ENCODE measurements around the gene PTAR1.

Gene PTAR1

GRCh38 chr9:69719983-69720382 lies 39.8 kb downstream of the PTAR1 start:
- TF ChIP-seq TCF4 (CRISPR knock-in tag; IDR thresholded peaks at IDR 0.05; ENCODE audit: borderline replicate concordance) (no peak), ZFP3 (CRISPR knock-in tag; IDR thresholded peaks at IDR 0.05) (no peak), OSR1 (CRISPR knock-in tag; IDR thresholded peaks at IDR 0.05) (no peak), POU6F1 (CRISPR knock-in tag; IDR thresholded peaks at IDR 0.05; ENCODE audit: borderline replicate concordance, low read depth) (no peak), ESRRG (CRISPR knock-in tag; IDR thresholded peaks at IDR 0.05) (no peak), ARNTL (CRISPR knock-in tag; IDR thresholded peaks at IDR 0.05; ENCODE audit: borderline replicate concordance, low read depth) (no peak), ZNF565 (CRISPR knock-in tag; conservative IDR thresholded peaks at IDR 0.05; ENCODE audit: low read depth) (no peak), SNAI2 (CRISPR knock-in tag; IDR thresholded peaks at IDR 0.05) (no peak), ZNF70 (CRISPR knock-in tag; IDR thresholded peaks at IDR 0.05) (no peak), CSDC2 (CRISPR knock-in tag; IDR thresholded peaks at IDR 0.05) (no peak), ISL1 (CRISPR knock-in tag; IDR thresholded peaks at IDR 0.05) (no peak), ZNF8 (CRISPR knock-in tag; IDR thresholded peaks at IDR 0.05) (no peak), ZC3H10 (CRISPR knock-in tag; IDR thresholded peaks at IDR 0.05) (no peak), PATZ1 (CRISPR knock-in tag; IDR thresholded peaks at IDR 0.05; ENCODE audit: borderline replicate concordance) (no peak), PPARA (CRISPR knock-in tag; IDR thresholded peaks at IDR 0.05; ENCODE audit: borderline replicate concordance) (no peak), RARB (CRISPR knock-in tag; IDR thresholded peaks at IDR 0.05) (no peak), CREB5 (CRISPR knock-in tag; IDR thresholded peaks at IDR 0.05; ENCODE audit: low read depth) (no peak), TOX (CRISPR knock-in tag; IDR thresholded peaks at IDR 0.05; ENCODE audit: borderline replicate concordance) (no peak), BACH2 (CRISPR knock-in tag; IDR thresholded peaks at IDR 0.05; ENCODE audit: borderline replicate concordance) (no peak)
- ATAC-seq = no peak

- TF ChIP-seq ZFP3 (CRISPR knock-in tag; IDR thresholded peaks at IDR 0.05) = no peak
- TF ChIP-seq ZFP30 (CRISPR knock-in tag; IDR thresholded peaks at IDR 0.05) = no peak
- no peak for TF ChIP-seq ZC3H10 (CRISPR knock-in tag; IDR thresholded peaks at IDR 0.05)
- no peak for TF ChIP-seq CSDC2 (CRISPR knock-in tag; IDR thresholded peaks at IDR 0.05)
- no peak for TF ChIP-seq TOX (CRISPR knock-in tag; IDR thresholded peaks at IDR 0.05; ENCODE audit: borderline replicate concordance)
- no peak for TF ChIP-seq ESRRG (CRISPR knock-in tag; IDR thresholded peaks at IDR 0.05)
- no peak for TF ChIP-seq CREB5 (CRISPR knock-in tag; IDR thresholded peaks at IDR 0.05; ENCODE audit: low read depth)
- ATAC-seq = no peak
Measured at GRCh38 chr9:69719367-69719766, 40.4 kb downstream of the PTAR1 start.

- ATAC-seq = no peak
- TF ChIP-seq TCF4 (CRISPR knock-in tag; IDR thresholded peaks at IDR 0.05; ENCODE audit: borderline replicate concordance) = no peak
- no peak for TF ChIP-seq PPARA (CRISPR knock-in tag; IDR thresholded peaks at IDR 0.05; ENCODE audit: borderline replicate concordance)
- no peak for TF ChIP-seq ZNF70 (CRISPR knock-in tag; IDR thresholded peaks at IDR 0.05)
- TF ChIP-seq BACH2 (CRISPR knock-in tag; IDR thresholded peaks at IDR 0.05; ENCODE audit: borderline replicate concordance) = no peak
- TF ChIP-seq PATZ1 (CRISPR knock-in tag; IDR thresholded peaks at IDR 0.05; ENCODE audit: borderline replicate concordance) = no peak
Measured at GRCh38 chr9:69718218-69718617, 41.6 kb downstream of the PTAR1 start.

GRCh38 chr9:69715825-69716224 lies 44.0 kb downstream of the PTAR1 start:
- no peak for ATAC-seq
- TF ChIP-seq ZFP3 (CRISPR knock-in tag; IDR thresholded peaks at IDR 0.05) = no peak
- no peak for TF ChIP-seq CSDC2 (CRISPR knock-in tag; IDR thresholded peaks at IDR 0.05)
- TF ChIP-seq PPARA (CRISPR knock-in tag; IDR thresholded peaks at IDR 0.05; ENCODE audit: borderline replicate concordance) = no peak
- no peak for TF ChIP-seq PATZ1 (CRISPR knock-in tag; IDR thresholded peaks at IDR 0.05; ENCODE audit: borderline replicate concordance)
- TF ChIP-seq ARNTL (CRISPR knock-in tag; IDR thresholded peaks at IDR 0.05; ENCODE audit: borderline replicate concordance, low read depth) = no peak
- TF ChIP-seq ZNF565 (CRISPR knock-in tag; conservative IDR thresholded peaks at IDR 0.05; ENCODE audit: low read depth) = no peak
- TF ChIP-seq ZFP30 (CRISPR knock-in tag; IDR thresholded peaks at IDR 0.05) = no peak
- no peak for TF ChIP-seq TSHZ2 (CRISPR knock-in tag; IDR thresholded peaks at IDR 0.05)
- no peak for TF ChIP-seq ESRRG (CRISPR knock-in tag; IDR thresholded peaks at IDR 0.05)
- TF ChIP-seq ZC3H10 (CRISPR knock-in tag; IDR thresholded peaks at IDR 0.05) = no peak

Measured in SK-N-SH treated with all-trans-retinoic acid at 6 μM for 48 hours (cell line).